Endothelial cell of coronary artery (primary cell): Measurements from ENCODE around the gene SHISA2. TPM values are rescaled to one million over a fixed set of nuclear protein-coding genes. Genes with fewer than 3 reads are reported as not detected.

Experiments
- total RNA-seq: library from RNA; depleted of rRNA; stranded (reverse); fragments of >200 nt; gene quantifications from 2 replicates; pipeline ENCODE4 v1.2.3, GENCODE V29; 2014

SHISA2 gene
- 3.1 and 8.5 TPM in 2 replicates for total RNA-seq

GRCh38 chr13:26051657-26052311 is at the start of gene SHISA2:
TSS of gene SHISA2 (minus strand) at chr13:26052016. CDS start at chr13:26050975, 1,041 bp downstream.

Other genes starting within 250 kb of the SHISA2 start
- 53.2 and 55.3 TPM in 2 replicates for gene RNF6, start 170.3 kb upstream of the SHISA2 start, total RNA-seq
- gene CDK8, start 202.1 kb upstream of the SHISA2 start, total RNA-seq, result 12.9 and 14.9 TPM in 2 replicates